Skeletal muscle tissue (tissue), 4 donors: ENCODE measurements around the gene ALOX5. TPM values are rescaled to one million over a fixed set of nuclear protein-coding genes. Genes with fewer than 3 reads are reported as not detected.
"Not testable (repeated sequence)": the region's sequence is repeated elsewhere in the genome, so short reads cannot be mapped to it uniquely, and the experiment has no call there.

Experiments used
- H3K27ac ChIP-seq: one replicate; pipeline ENCODE4 v1.7.0; 2013; ENCODE audit warnings: mild to moderate bottlenecking, low read depth, low read length, inconsistent platforms
- H3K27me3 ChIP-seq, 3 donors: one replicate each; pipeline ENCODE4 v1.7.0; 2013; ENCODE audit warnings: low read length in 3 of 3; ENCODE audit not compliant: control insufficient read depth in 3 of 3, insufficient read depth in 3 of 3
- H3K36me3 ChIP-seq, 3 donors: one replicate each; pipeline ENCODE4 v1.7.0; 2013; ENCODE audit warnings: low read length in 3 of 3; ENCODE audit not compliant: control insufficient read depth in 3 of 3, insufficient read depth in 3 of 3
- H3K4me1 ChIP-seq, 3 donors: one replicate each; pipeline ENCODE4 v1.7.0; 2013; ENCODE audit warnings: low read length in 3 of 3, mild to moderate bottlenecking in 3 of 3; ENCODE audit not compliant: control insufficient read depth in 3 of 3, insufficient read depth in 3 of 3
- H3K4me3 ChIP-seq, 3 donors: one replicate each; pipeline ENCODE4 v1.7.0; 2013; ENCODE audit warnings: low read length in 3 of 3
- H3K9ac ChIP-seq, 3 donors: one replicate each; pipeline ENCODE4 v1.7.0; 2013; ENCODE audit warnings: low read length in 3 of 3, mild to moderate bottlenecking in 3 of 3, moderate library complexity in 2 of 3, low read depth in 1 of 3
- H3K9me3 ChIP-seq, 3 donors: one replicate each; pipeline ENCODE4 v1.7.0; 2013; ENCODE audit warnings: low read length in 3 of 3; ENCODE audit not compliant: control insufficient read depth in 3 of 3
- total RNA-seq: library from RNA; depleted of rRNA; stranded (reverse); fragments of >200 nt; gene quantifications from one replicate; pipeline ENCODE4 v1.2.3, GENCODE V29; 2014
- donor health status: Osteomylitis.

ALOX5 gene
- total RNA-seq, 1 donor from 2014 or later: 3.1 TPM

GRCh38 chr10:45354261-45354660 is 19.8 kb upstream of the ALOX5 start:
- Histone ChIP-seq H3K9me3 (no peaks in the 10 kb centered on the region), H3K27me3 (peaks cover 0 to 5% (median 0%) of the 10 kb centered on the region in 3 donors), H3K9ac (no peak overlapping the region), H3K27ac (no peak overlapping the region), H3K4me1 (no peaks in the 10 kb centered on the region), H3K4me3 (no peak overlapping the region), H3K36me3 (no peaks in the 10 kb centered on the region)

- Histone ChIP-seq H3K36me3 (no peaks in the 10 kb centered on the region), H3K27ac (no peak overlapping the region), H3K9ac (no peak overlapping the region), H3K4me3 (no peak overlapping the region), H3K9me3 (no peaks in the 10 kb centered on the region), H3K4me1 (no peaks in the 10 kb centered on the region), H3K27me3 (peaks cover 0 to 5% (median 0%) of the 10 kb centered on the region in 3 donors)
Observed at GRCh38 chr10:45355494-45355893, 18.5 kb upstream of the ALOX5 start.

- not testable (repeated sequence) for H3K36me3 ChIP-seq, H3K9ac ChIP-seq, H3K9me3 ChIP-seq, H3K27me3 ChIP-seq, H3K27ac ChIP-seq, H3K4me1 ChIP-seq, H3K4me3 ChIP-seq
Observed at GRCh38 chr10:45358961-45359360, 15.1 kb upstream of the ALOX5 start.

GRCh38 chr10:45361983-45362799 is 11.8 kb upstream of the ALOX5 start:
- not testable (repeated sequence) for H3K27me3 ChIP-seq, H3K4me3 ChIP-seq, H3K9ac ChIP-seq, H3K4me1 ChIP-seq, H3K27ac ChIP-seq, H3K36me3 ChIP-seq, H3K9me3 ChIP-seq

- H3K4me1 ChIP-seq, H3K27ac ChIP-seq, H3K9me3 ChIP-seq, H3K4me3 ChIP-seq, H3K36me3 ChIP-seq, H3K27me3 ChIP-seq, H3K9ac ChIP-seq: not testable (repeated sequence)
Observed at GRCh38 chr10:45367643-45368042, 6.4 kb upstream of the ALOX5 start.

- Histone ChIP-seq H3K36me3 (no peaks in the 10 kb centered on the region), H3K4me1 (no peaks in the 10 kb centered on the region), H3K9me3 (no peaks in the 10 kb centered on the region)
Observed at GRCh38 chr10:45368181-45368580, 5.8 kb upstream of the ALOX5 start.

GRCh38 chr10:45370202-45370955 is 3.6 kb upstream of the ALOX5 start:
- Histone ChIP-seq H3K27ac (no peak overlapping the region), H3K36me3 (no peaks in the 10 kb centered on the region), H3K27me3 (peaks cover 25 to 31% (median 27%) of the 10 kb centered on the region in 3 donors), H3K9ac (no peak overlapping the region), H3K4me3 (no peak overlapping the region), H3K9me3 (no peaks in the 10 kb centered on the region), H3K4me1 (peaks cover 5 to 16% (median 11%) of the 10 kb centered on the region in 3 donors)

More at GRCh38 chr10:45368181-45368580, 5.8 kb upstream of the ALOX5 start:
- peaks cover 7 to 12% (median 11%) of the 10 kb centered on the region in 3 donors for H3K27me3 ChIP-seq
- no peak overlapping the region for H3K27ac ChIP-seq
- H3K4me3 ChIP-seq: no peak overlapping the region
- H3K9ac ChIP-seq: no peak overlapping the region

GRCh38 chr10:45371560-45371959 is 2.5 kb upstream of the ALOX5 start:
- H3K4me1 ChIP-seq: peaks cover 5 to 18% (median 11%) of the 10 kb centered on the region in 3 donors
- peaks cover 31 to 40% (median 36%) of the 10 kb centered on the region in 3 donors for H3K27me3 ChIP-seq

GRCh38 chr10:45372251-45372951 is 1.6 kb upstream of the ALOX5 start:
- peaks cover 5 to 18% (median 11%) of the 10 kb centered on the region in 3 donors for H3K4me1 ChIP-seq
- no peak overlapping the region for H3K4me3 ChIP-seq
- no peaks in the 10 kb centered on the region for H3K36me3 ChIP-seq
- H3K27me3 ChIP-seq: peaks cover 31 to 47% (median 40%) of the 10 kb centered on the region in 3 donors
- H3K9me3 ChIP-seq: no peaks in the 10 kb centered on the region
- no peak overlapping the region for H3K27ac ChIP-seq
- no peak overlapping the region for H3K9ac ChIP-seq

More at GRCh38 chr10:45371560-45371959, 2.5 kb upstream of the ALOX5 start:
- no peaks in the 10 kb centered on the region for H3K36me3 ChIP-seq
- H3K27ac ChIP-seq: no peak overlapping the region
- no peaks in the 10 kb centered on the region for H3K9me3 ChIP-seq
- H3K4me3 ChIP-seq: no peak overlapping the region
- no peak overlapping the region for H3K9ac ChIP-seq
